ENCODE data around the gene FAHD1. TPM values are rescaled to one million over a fixed set of nuclear protein-coding genes. Genes with fewer than 3 reads are reported as not detected.
A peak's percentile ranks its signal among the peaks of the same experiment; 100 is the strongest.

FAHD1 gene
- total and polyA plus RNA-seq, 2 experiments from 2014 or later: 76.6 to 101 TPM

DNA sequence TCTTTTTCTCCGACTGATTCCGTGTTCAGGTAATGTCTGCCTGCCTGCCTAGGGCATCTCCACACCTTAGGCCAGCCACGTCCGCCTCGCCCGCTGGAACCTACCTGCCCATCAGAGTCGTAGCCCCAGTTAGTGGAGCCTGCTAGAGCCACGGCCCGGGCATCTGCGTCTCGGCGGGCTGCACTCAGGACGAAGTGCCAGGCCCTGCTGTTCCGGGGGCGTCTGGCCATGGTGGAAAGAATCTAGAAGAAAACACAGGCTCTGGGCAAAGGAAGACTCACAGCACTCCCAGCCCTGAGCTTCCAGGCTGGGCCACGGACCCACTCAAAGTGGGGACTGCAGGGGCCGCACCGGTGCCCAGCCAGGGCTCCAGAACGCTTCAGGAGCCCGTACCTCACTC, 45.8 kb upstream of the FAHD1 start:
- no peak overlapping the region for H2AFZ ChIP-seq
- WGBS (ENCODE audit: low lambda C conversion rate, missing lambda C conversion rate): 80% methylated on average over 20 of the region's 20 CpGs
- H3K4me3 ChIP-seq: peak overlapping the region; percentile 17
- H3K4me1 ChIP-seq (ENCODE audit: insufficient read depth): peaks cover 9% of the 10 kb centered on the region
- peak overlapping the region; percentile 97 for H3K4me2 ChIP-seq
- H3K9me3 ChIP-seq (ENCODE audit: low read depth): no peaks in the 10 kb centered on the region
- no peaks in the 10 kb centered on the region for H3K36me3 ChIP-seq (replicated peaks; ENCODE audit: insufficient read depth, low read depth)
- no peak for DNase-seq (ENCODE audit: low spot score)
- peak overlapping the region; percentile 62 for H3K27ac ChIP-seq
- H3K9me2 ChIP-seq (replicated peaks; ENCODE audit: insufficient read depth): no peaks in the 10 kb centered on the region
- H3K27me3 ChIP-seq: no peaks in the 10 kb centered on the region
- H4K20me1 ChIP-seq (ENCODE audit: insufficient read depth, poor library complexity, severe bottlenecking): peaks cover 10% of the 10 kb centered on the region
- no peak for TF ChIP-seq EZH2phosphoT487 (IDR thresholded peaks at IDR 0.05; ENCODE audit: low read depth, severe bottlenecking, unreplicated experiment)
- TF ChIP-seq, protein P1, sequence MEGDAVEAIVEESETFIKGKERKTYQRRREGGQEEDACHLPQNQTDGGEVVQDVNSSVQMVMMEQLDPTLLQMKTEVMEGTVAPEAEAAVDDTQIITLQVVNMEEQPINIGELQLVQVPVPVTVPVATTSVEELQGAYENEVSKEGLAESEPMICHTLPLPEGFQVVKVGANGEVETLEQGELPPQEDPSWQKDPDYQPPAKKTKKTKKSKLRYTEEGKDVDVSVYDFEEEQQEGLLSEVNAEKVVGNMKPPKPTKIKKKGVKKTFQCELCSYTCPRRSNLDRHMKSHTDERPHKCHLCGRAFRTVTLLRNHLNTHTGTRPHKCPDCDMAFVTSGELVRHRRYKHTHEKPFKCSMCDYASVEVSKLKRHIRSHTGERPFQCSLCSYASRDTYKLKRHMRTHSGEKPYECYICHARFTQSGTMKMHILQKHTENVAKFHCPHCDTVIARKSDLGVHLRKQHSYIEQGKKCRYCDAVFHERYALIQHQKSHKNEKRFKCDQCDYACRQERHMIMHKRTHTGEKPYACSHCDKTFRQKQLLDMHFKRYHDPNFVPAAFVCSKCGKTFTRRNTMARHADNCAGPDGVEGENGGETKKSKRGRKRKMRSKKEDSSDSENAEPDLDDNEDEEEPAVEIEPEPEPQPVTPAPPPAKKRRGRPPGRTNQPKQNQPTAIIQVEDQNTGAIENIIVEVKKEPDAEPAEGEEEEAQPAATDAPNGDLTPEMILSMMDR (IDR thresholded peaks at IDR 0.05; ENCODE audit: poor library complexity): no peak
- TF ChIP-seq EZH2 (IDR thresholded peaks at IDR 0.05; ENCODE audit: borderline replicate concordance): no peak
- peaks cover 47% of the 10 kb centered on the region for H3K79me2 ChIP-seq

DNA sequence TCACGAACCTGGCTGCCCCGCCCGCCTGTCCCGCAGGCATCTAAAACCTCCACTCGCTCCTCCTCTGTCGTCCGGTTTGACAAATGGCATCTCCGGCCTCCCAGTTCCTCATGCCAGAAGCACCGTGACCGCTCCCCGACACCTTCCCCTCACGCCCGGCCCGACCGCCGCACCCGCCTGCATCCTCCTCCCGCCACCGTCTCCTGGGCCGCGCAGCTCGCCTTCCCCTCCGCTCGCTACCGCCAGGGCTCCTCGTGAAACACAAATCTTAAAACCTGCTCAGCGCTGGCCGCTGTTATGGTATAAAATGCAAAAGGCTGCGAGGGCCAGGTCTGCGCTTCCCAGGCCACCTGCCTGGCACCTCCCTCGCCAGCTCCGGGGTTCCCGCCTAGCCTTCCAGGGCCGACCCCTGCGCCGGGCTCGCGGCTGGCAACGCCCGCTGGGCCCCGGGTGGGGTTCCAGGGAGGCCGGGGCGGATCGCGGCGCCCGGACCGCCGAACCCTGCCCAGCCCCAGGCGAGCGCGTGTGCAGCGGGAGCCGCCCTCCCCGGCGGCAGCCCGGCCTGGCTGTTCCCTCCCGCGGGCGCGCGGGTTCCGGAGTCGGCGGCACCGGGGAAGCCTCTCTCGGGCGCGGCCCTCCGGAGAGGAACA, 45.1 kb upstream of the FAHD1 start:
- DNase-seq (ENCODE audit: low spot score): no peak
- H3K27ac ChIP-seq: peak overlapping the region; percentile 62
- H3K4me3 ChIP-seq: peak overlapping the region; percentile 17
- peak overlapping the region; percentile 97 for H3K4me2 ChIP-seq
- no peaks in the 10 kb centered on the region for H3K36me3 ChIP-seq (replicated peaks; ENCODE audit: insufficient read depth, low read depth)
- H4K20me1 ChIP-seq (ENCODE audit: insufficient read depth, poor library complexity, severe bottlenecking): peaks cover 10% of the 10 kb centered on the region
- peaks cover 9% of the 10 kb centered on the region for H3K4me1 ChIP-seq (ENCODE audit: insufficient read depth)
- under 1% methylated on average over 37 of the region's 70 CpGs for WGBS (ENCODE audit: low lambda C conversion rate, missing lambda C conversion rate)
- H3K9me2 ChIP-seq (replicated peaks; ENCODE audit: insufficient read depth): no peaks in the 10 kb centered on the region
- no peaks in the 10 kb centered on the region for H3K9me3 ChIP-seq (ENCODE audit: low read depth)
- TF ChIP-seq, protein P1 (IDR thresholded peaks at IDR 0.05; ENCODE audit: poor library complexity): no peak
- no peak for TF ChIP-seq EZH2 (IDR thresholded peaks at IDR 0.05; ENCODE audit: borderline replicate concordance)
- no peak for TF ChIP-seq EZH2phosphoT487 (IDR thresholded peaks at IDR 0.05; ENCODE audit: low read depth, severe bottlenecking, unreplicated experiment)
- no peaks in the 10 kb centered on the region for H3K27me3 ChIP-seq
- H3K79me2 ChIP-seq: peaks cover 53% of the 10 kb centered on the region
- H2AFZ ChIP-seq: no peak overlapping the region

DNA sequence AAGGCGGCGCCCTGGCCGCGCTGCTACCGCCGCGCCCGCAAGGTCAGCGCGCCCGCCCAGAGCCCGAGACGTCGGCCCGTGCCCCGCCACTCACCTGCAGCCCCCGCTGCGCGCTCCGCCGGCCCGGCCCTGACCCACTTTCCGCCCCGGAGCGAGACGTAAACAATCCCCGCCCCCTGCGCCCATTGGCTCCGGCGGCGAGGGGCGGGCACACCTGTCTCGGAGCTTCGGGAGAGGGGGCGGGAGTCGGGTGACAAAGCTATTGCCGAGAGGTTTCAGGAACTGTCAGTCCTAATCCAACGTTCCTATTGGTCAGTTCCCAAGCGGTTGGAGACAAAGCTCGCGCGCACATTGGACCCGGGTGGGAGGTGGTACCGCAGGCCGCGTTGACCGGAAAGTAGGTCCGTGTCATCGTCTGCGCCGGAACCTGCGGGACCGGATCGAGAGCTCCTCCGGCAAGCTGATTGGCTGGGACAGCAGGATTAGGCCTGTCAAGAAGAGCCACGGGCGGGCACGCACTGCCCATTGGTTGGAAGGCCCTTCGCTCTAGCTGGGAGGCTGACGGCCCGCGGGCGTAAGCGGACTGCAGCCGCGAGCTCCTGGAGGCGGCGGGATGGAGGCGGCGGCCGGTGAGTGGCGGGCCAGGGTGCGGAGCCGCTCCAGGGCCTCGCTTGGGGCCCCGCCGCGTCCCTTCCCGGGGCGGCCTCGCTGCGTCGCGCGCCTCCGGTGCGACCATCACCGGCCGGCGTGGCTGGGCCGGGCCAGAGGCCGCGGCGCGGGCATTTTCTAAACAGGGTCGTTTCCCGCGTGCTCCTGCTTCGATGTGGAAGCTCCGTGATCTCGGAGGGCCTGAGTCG, 44.4 kb upstream of the FAHD1 start, which contains the start of the genes NUBP2 and SPSB3:
TSS of gene NUBP2 (plus strand) at position 553 of the 857 bp plus-strand sequence. CDS start at position 614, 61 bp downstream.
TSS of gene SPSB3 (minus strand) at position 164 of the 857 bp plus-strand sequence. CDS start 1,088 bp downstream, outside the sequence.
- H3K27ac ChIP-seq: peak within 1 kb of the TSS; percentile 62
- H3K27me3 ChIP-seq: no peaks in the 10 kb centered on the region
- H3K9me2 ChIP-seq (replicated peaks; ENCODE audit: insufficient read depth): no peaks in the 10 kb centered on the region
- under 1% methylated on average over 78 of the region's 102 CpGs for WGBS (ENCODE audit: low lambda C conversion rate, missing lambda C conversion rate)
- no peaks in the 10 kb centered on the region for H3K9me3 ChIP-seq (ENCODE audit: low read depth)
- peaks cover 10% of the 10 kb centered on the region for H4K20me1 ChIP-seq (ENCODE audit: insufficient read depth, poor library complexity, severe bottlenecking)
- H2AFZ ChIP-seq: peak within 1 kb of the TSS; percentile 44
- H3K4me3 ChIP-seq: peak within 1 kb of the TSS; percentile 65
- H3K79me2 ChIP-seq: peaks cover 55% of the 10 kb centered on the region
- peaks cover 9% of the 10 kb centered on the region for H3K4me1 ChIP-seq (ENCODE audit: insufficient read depth)
- peak; percentile 100 for DNase-seq (ENCODE audit: low spot score)
- no peaks in the 10 kb centered on the region for H3K36me3 ChIP-seq (replicated peaks; ENCODE audit: insufficient read depth, low read depth)
- peak within 1 kb of the TSS; percentile 97 for H3K4me2 ChIP-seq
- TF ChIP-seq EZH2phosphoT487 (IDR thresholded peaks at IDR 0.05; ENCODE audit: low read depth, severe bottlenecking, unreplicated experiment) (no peak), EZH2 (IDR thresholded peaks at IDR 0.05; ENCODE audit: borderline replicate concordance) (no peak)
- TF ChIP-seq, protein P1 (IDR thresholded peaks at IDR 0.05; ENCODE audit: poor library complexity): no peak
